Measurements from ENCODE around the gene OR2L3.
"Not testable (repeated sequence)": the region's sequence is repeated elsewhere in the genome, so short reads cannot be mapped to it uniquely, and the experiment has no call there.

DNA sequence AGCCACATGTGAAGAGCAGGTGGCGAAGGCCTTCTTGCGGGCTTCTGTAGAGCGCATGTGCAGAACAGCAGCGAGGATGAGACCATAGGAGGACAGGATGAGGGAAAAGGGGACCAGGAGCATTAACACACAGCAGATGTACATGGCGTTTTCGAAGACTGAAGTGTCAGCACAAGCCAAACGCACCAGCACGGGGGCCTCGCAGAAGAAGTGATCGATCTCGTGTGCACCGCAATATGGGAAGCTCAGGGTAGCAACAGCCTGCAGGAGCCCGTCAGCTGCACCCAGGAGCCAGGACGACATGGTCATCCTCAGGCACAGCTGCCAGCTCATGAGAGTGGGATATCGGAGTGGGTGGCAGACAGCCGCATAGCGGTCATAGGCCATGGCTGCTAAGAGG, 37.2 kb downstream of the OR2L3 start:
- TF ChIP-seq CTCF (IDR thresholded peaks at IDR 0.05; ENCODE audit: low read depth, low read length); EZH2phosphoT487 (IDR thresholded peaks at IDR 0.05; ENCODE audit: low read depth): not testable (repeated sequence)
